H1 (cell line): Measurements from ENCODE around the gene HDAC9. TPM values are rescaled to one million over a fixed set of nuclear protein-coding genes. Genes with fewer than 3 reads are reported as not detected.

Experiments used
- CTCF ChIA-PET: fragments of 300-600 bp; sonication (Branson Sonifier 250); formaldehyde crosslinking; loops from one replicate; lab custom pipeline; 2021; ENCODE audit not compliant: partially characterized antibody; lab: Charles Lee
- POLR2A ChIA-PET: fragments of 300-600 bp; sonication (Branson Sonifier 250); formaldehyde crosslinking; loops from one replicate; lab custom pipeline; 2021; ENCODE audit warnings: inconsistent platforms; ENCODE audit not compliant: partially characterized antibody; lab: Charles Lee
- DNase-seq, 2 experiments: peaks; one replicate each; pipeline versions ENCODE4 v3.0.0 to v3.0.0-alpha.2; 2010 to 2022; ENCODE audit warnings: low spot score in 2 of 2, low read depth in 1 of 2, mixed read lengths in 1 of 2
- FAIRE-seq: peaks from 2 replicates; lab custom pipeline; 2011; peaks lifted over from hg19 to GRCh38; lab: Jason Lieb, UNC
- H2AFZ ChIP-seq: 2 replicates; pipeline ENCODE4 v1.8.1; 2012; ENCODE audit warnings: low read length, inconsistent platforms
- H2AK5ac ChIP-seq: 2 replicates; pipeline ENCODE4 v1.6.1; 2013; ENCODE audit warnings: low read depth, low read length
- H2BK120ac ChIP-seq: replicated peaks from 2 replicates; pipeline ENCODE3; 2013; ENCODE audit warnings: low read depth, low read length, inconsistent platforms
- H2BK12ac ChIP-seq: 2 replicates; pipeline ENCODE4 v1.6.1; 2013; ENCODE audit warnings: low read depth, low read length
- H2BK15ac ChIP-seq: 2 replicates; pipeline ENCODE4 v1.6.1; 2013; ENCODE audit warnings: low read length
- H2BK20ac ChIP-seq: 2 replicates; pipeline ENCODE4 v1.6.1; 2013; ENCODE audit warnings: low read length
- H2BK5ac ChIP-seq: 2 replicates; pipeline ENCODE4 v1.6.1; 2013; ENCODE audit warnings: low read depth, low read length
- H3K14ac ChIP-seq: 2 replicates; pipeline ENCODE4 v1.6.1; 2013; ENCODE audit warnings: inconsistent platforms; ENCODE audit not compliant: insufficient read length
- H3K18ac ChIP-seq: 2 replicates; pipeline ENCODE4 v1.6.1; 2013; ENCODE audit warnings: low read length; ENCODE audit errors: extremely low read depth
- H3K23ac ChIP-seq: 2 replicates; pipeline ENCODE4 v1.6.1; 2013; ENCODE audit warnings: inconsistent platforms; ENCODE audit not compliant: insufficient read length
- H3K23me2 ChIP-seq: 2 replicates; pipeline ENCODE4 v1.6.1; 2013; ENCODE audit warnings: low read depth, low read length
- H3K27ac ChIP-seq: 2 replicates; pipeline ENCODE4 v1.6.1; 2011; ENCODE audit warnings: low read depth, low read length, inconsistent platforms
- H3K27me3 ChIP-seq, 4 experiments: replicated peaks in 1 of 4; 1 replicate in 1 of 4; 2 replicates in 3 of 4; pipeline versions ENCODE4 v1.6.1 to v1.8.1; 2011 to 2013; ENCODE audit warnings: low read length in 3 of 4, mild to moderate bottlenecking in 3 of 4, inconsistent platforms in 2 of 4, mixed read lengths in 2 of 4, moderate library complexity in 1 of 4; ENCODE audit not compliant: control insufficient read depth in 3 of 4, insufficient read depth in 3 of 4; ENCODE audit errors: extremely low read depth in 1 of 4
- H3K36me3 ChIP-seq, 4 experiments: 2 replicates each; pipeline versions ENCODE4 v1.6.1 to v1.8.1; 2011 to 2013; ENCODE audit warnings: mild to moderate bottlenecking in 4 of 4, low read length in 3 of 4, moderate library complexity in 2 of 4, control low read depth in 1 of 4, inconsistent platforms in 1 of 4; ENCODE audit not compliant: insufficient read depth in 4 of 4, control insufficient read depth in 2 of 4
- H3K4ac ChIP-seq: replicated peaks from 2 replicates; pipeline ENCODE3; 2013; ENCODE audit warnings: low read length, low read depth, mixed read lengths, inconsistent platforms; ENCODE audit not compliant: insufficient read length
- H3K4me1 ChIP-seq, 4 experiments: replicated peaks in 1 of 4; 1 replicate in 1 of 4; 2 replicates in 3 of 4; pipeline versions ENCODE4 v1.6.1 to v1.8.1; 2011 to 2013; ENCODE audit warnings: low read length in 3 of 4, inconsistent platforms in 2 of 4, mixed read lengths in 1 of 4; ENCODE audit not compliant: insufficient read depth in 4 of 4, control insufficient read depth in 3 of 4
- H3K4me2 ChIP-seq, 2 experiments: 2 replicates each; pipeline versions ENCODE4 v1.6.1 to v1.8.1; 2011 to 2013; ENCODE audit warnings: low read depth in 2 of 2, low read length in 2 of 2, control low read depth in 1 of 2, inconsistent platforms in 1 of 2, mild to moderate bottlenecking in 1 of 2; ENCODE audit not compliant: insufficient read depth in 1 of 2
- H3K4me3 ChIP-seq, 4 experiments: fragments of 200-600, 300-600 bp in 1 of 4; sonication (generic), shearing (Covaris generic), sonication (Bioruptor Twin) in 1 of 4; 2 replicates each; pipeline versions ENCODE4 v1.5.1 to v1.8.1; 2011 to 2016; ENCODE audit warnings: low read length in 4 of 4, low read depth in 3 of 4, control low read depth in 2 of 4, inconsistent platforms in 2 of 4, mild to moderate bottlenecking in 2 of 4, mixed read lengths in 1 of 4, moderate library complexity in 1 of 4; ENCODE audit not compliant: insufficient read depth in 2 of 4; ENCODE audit errors: extremely low read depth in 1 of 4
- H3K56ac ChIP-seq: replicated peaks from 2 replicates; pipeline ENCODE3; 2013; ENCODE audit warnings: low read depth, mild to moderate bottlenecking, mixed read lengths, low read length, inconsistent platforms; ENCODE audit not compliant: insufficient read length
- H3K79me1 ChIP-seq: 2 replicates; pipeline ENCODE4 v1.6.1; 2013; ENCODE audit warnings: low read depth, low read length, control low read depth
- H3K79me2 ChIP-seq, 2 experiments: 2 replicates each; pipeline versions ENCODE4 v1.6.1 to v1.8.1; 2012 to 2013; ENCODE audit warnings: low read length in 2 of 2, mild to moderate bottlenecking in 2 of 2, inconsistent platforms in 1 of 2; ENCODE audit not compliant: insufficient read depth in 2 of 2, control insufficient read depth in 1 of 2
- H3K9ac ChIP-seq, 4 experiments: replicated peaks in 1 of 4; 1 replicate in 1 of 4; 2 replicates in 3 of 4; pipeline versions ENCODE4 v1.6.1 to v1.8.1; 2011 to 2013; ENCODE audit warnings: low read depth in 3 of 4, low read length in 3 of 4, control low read depth in 2 of 4, mild to moderate bottlenecking in 2 of 4, moderate library complexity in 2 of 4, inconsistent platforms in 1 of 4; ENCODE audit errors: extremely low read depth in 1 of 4
- H3K9me3 ChIP-seq, 2 experiments: 2 replicates each; pipeline versions ENCODE4 v1.6.1 to v1.8.1; 2012 to 2013; ENCODE audit warnings: mild to moderate bottlenecking in 2 of 2, moderate library complexity in 2 of 2, control low read depth in 1 of 2, inconsistent platforms in 1 of 2, low read depth in 1 of 2, low read length in 1 of 2, mixed read lengths in 1 of 2; ENCODE audit not compliant: insufficient read depth in 2 of 2
- H4K20me1 ChIP-seq, 2 experiments: replicated peaks in 1 of 2; 2 replicates each; pipeline versions ENCODE3 to v1.8.1; 2011 to 2013; ENCODE audit warnings: inconsistent platforms in 2 of 2, low read length in 2 of 2, mild to moderate bottlenecking in 1 of 2; ENCODE audit not compliant: insufficient read depth in 2 of 2, control insufficient read depth in 1 of 2
- H4K5ac ChIP-seq: 2 replicates; pipeline ENCODE4 v1.6.1; 2013; ENCODE audit warnings: low read length, low read depth, mixed read lengths, inconsistent platforms; ENCODE audit not compliant: insufficient read length
- H4K8ac ChIP-seq: 2 replicates; pipeline ENCODE4 v1.8.0; 2013; ENCODE audit warnings: mild to moderate bottlenecking, moderate library complexity, low read length, inconsistent platforms; ENCODE audit not compliant: insufficient read depth; ENCODE audit errors: extremely low read depth
- H4K91ac ChIP-seq: replicated peaks from 2 replicates; pipeline ENCODE3; 2013; ENCODE audit warnings: low read length, mixed read lengths, inconsistent platforms; ENCODE audit not compliant: insufficient read length
- ASH2L ChIP-seq: fragments of 200-600, 300-600 bp; sonication (generic); IDR thresholded peaks from one replicate; pipeline ENCODE4 v1.7.1; 2017; ENCODE audit warnings: low read length
- ATF3 ChIP-seq: IDR thresholded peaks from 2 replicates; pipeline ENCODE4 v1.6.1; 2011; ENCODE audit warnings: low read depth, mild to moderate bottlenecking, low read length; ENCODE audit not compliant: insufficient read depth
- CTCF ChIP-seq, 3 experiments: IDR thresholded peaks; 1 replicate in 2 of 3; 2 replicates in 1 of 3; pipeline versions ENCODE4 v1.5.1 to v1.6.1; 2011; ENCODE audit warnings: low read length in 3 of 3, mild to moderate bottlenecking in 3 of 3, inconsistent platforms in 2 of 3, low read depth in 1 of 3, moderate library complexity in 1 of 3; ENCODE audit not compliant: insufficient read depth in 1 of 3; ENCODE audit errors: control extremely low read depth in 1 of 3
- POLR2AphosphoS5 ChIP-seq: IDR thresholded peaks from 2 replicates; pipeline ENCODE4 v1.6.1; 2011; ENCODE audit warnings: low read depth, low read length
- POU5F1 ChIP-seq: IDR thresholded peaks from 2 replicates; pipeline ENCODE4 v1.6.1; 2011; ENCODE audit warnings: low read depth, mild to moderate bottlenecking, low read length, moderate library complexity
- RAD21 ChIP-seq, 2 experiments: IDR thresholded peaks in 1 of 2; conservative IDR thresholded peaks in 1 of 2; 2 replicates each; pipeline ENCODE4 v1.6.1; 2011; ENCODE audit warnings: low read depth in 2 of 2, low read length in 2 of 2, improper control_type of control experiment in 1 of 2, inconsistent platforms in 1 of 2, mild to moderate bottlenecking in 1 of 2, moderate library complexity in 1 of 2
- TAF7 ChIP-seq: optimal IDR thresholded peaks from 2 replicates; pipeline ENCODE3; 2011; ENCODE audit warnings: low read depth, mild to moderate bottlenecking, inconsistent platforms, low read length, moderate library complexity, borderline replicate concordance
- WGBS, 2 experiments: shearing (Covaris generic) in 1 of 2; methylation state at CpG; one replicate each; pipeline versions ENCODE4 v1.1.6 to v1.1.7; 2013 to 2015; ENCODE audit warnings: low lambda C conversion rate in 2 of 2, mixed read lengths in 2 of 2, inconsistent platforms in 1 of 2, low coverage in 1 of 2, missing lambda C conversion rate in 1 of 2; ENCODE audit not compliant: insufficient replicate concordance in 2 of 2, insufficient coverage in 1 of 2, insufficient read length in 1 of 2; ENCODE audit errors: extremely low coverage in 1 of 2, missing lambda C conversion rate in 1 of 2; 5-methylcytosine and 5-hydroxymethylcytosine counted together
- polyA plus RNA-seq, 7 experiments: library from polyadenylated mRNA; depleted of rRNA in 3 of 7; stranded (reverse) in 5 of 7; unstranded in 2 of 7; fragments of >200 nt in 5 of 7; fragments of 200-250 nt in 2 of 7; gene quantifications; 1 replicate in 5 of 7; 2 replicates in 1 of 7; 4 replicates in 1 of 7; pipeline versions ENCODE4 v1.2.1 to v1.2.3, GENCODE V29; 2011 to 2013; ENCODE audit warnings: missing spikeins in 2 of 7, mixed read lengths in 2 of 7
- total RNA-seq: library from RNA; stranded (reverse); fragmentation: NEBNext Ultra II Directional; extraction: Animal tissue kit (Norgen Biotek cat#: 25700); gene quantifications from 2 replicates; pipeline ENCODE4 v1.2.1, GENCODE V29; 2021

HDAC9 gene
- total and polyA plus RNA-seq, 2 of the 8 experiments (the other 6 are each of a cell fraction or from before 2014, with no cell fraction given): 9.5 to 13.1 TPM

- H3K4ac ChIP-seq: no peak overlapping the region
- TF ChIP-seq POLR2AphosphoS5 (no peak), ATF3 (no peak), POU5F1 (no peak), RAD21 (IDR thresholded peaks at IDR 0.05 in 1 of 2, conservative IDR thresholded peaks at IDR 0.05 in 1 of 2; ENCODE audit: low read depth in 2 of 2, low read length in 2 of 2) (no peak), ASH2L (no peak), CTCF (IDR thresholded peaks at IDR 0.05; ENCODE audit: control extremely low read depth in 1 of 3, insufficient read depth in 1 of 3, low read depth in 1 of 3, low read length in 3 of 3) (no peak), TAF7 (no peak)
These were observed 4.0 kb downstream of the HDAC9 start for GRCh38 chr7:18499407-18500177.

More at GRCh38 chr7:18499407-18500177, 4.0 kb downstream of the HDAC9 start:
- no peak overlapping the region for H2BK15ac ChIP-seq
- H4K91ac ChIP-seq: no peak overlapping the region
- no peak overlapping the region for H3K27ac ChIP-seq
- no peak overlapping the region for H3K56ac ChIP-seq
- no peaks in the 10 kb centered on the region for H4K20me1 ChIP-seq
- H3K9me3 ChIP-seq: no peaks in the 10 kb centered on the region
- no peak for DNase-seq
- no peaks in the 10 kb centered on the region for H3K27me3 ChIP-seq
- POLR2A ChIA-PET: interaction anchor here (5.7 kb wide), 1 partner anchor 8 kb away, joined by 47 read pairs; no protein-coding TSS in a partner anchor
- no peak overlapping the region for H3K4me2 ChIP-seq
- CTCF ChIA-PET: interaction anchor here (0.6 to 1.8 kb wide), 4 partner anchors 9 to 175 kb away, joined by 3 to 5 read pairs (median 4); no protein-coding TSS in a partner anchor
- H2BK5ac ChIP-seq: no peak overlapping the region
- H3K79me2 ChIP-seq: peaks cover 0 to 21% of the 10 kb centered on the region in 2 experiments; a peak in 2 of 4 replicates
- no peak overlapping the region for H4K5ac ChIP-seq
- no peak overlapping the region for H2BK20ac ChIP-seq
- H3K4me1 ChIP-seq: peaks cover 2 to 10% (median 8%) of the 10 kb centered on the region in 4 experiments; a peak in 4 of 7 replicates
- 90% methylated on average over 2 of the region's 2 CpGs; no CpG with 5 or more reads in 1 of the 2 experiments for WGBS, 2 experiments
- no peak overlapping the region for H2BK120ac ChIP-seq
- no peak overlapping the region for H3K14ac ChIP-seq
- H3K23ac ChIP-seq: no peak overlapping the region
- no peak overlapping the region for H3K4me3 ChIP-seq
- no peak overlapping the region for H3K18ac ChIP-seq
- H4K8ac ChIP-seq: no peak overlapping the region
- H3K23me2 ChIP-seq: peaks cover 8% of the 10 kb centered on the region
- FAIRE-seq: no peak
- no peak overlapping the region for H3K9ac ChIP-seq
- no peak overlapping the region for H2AFZ ChIP-seq
- H2BK12ac ChIP-seq: no peak overlapping the region
- H2AK5ac ChIP-seq: no peak overlapping the region
- H3K79me1 ChIP-seq: no peaks in the 10 kb centered on the region
- no peaks in the 10 kb centered on the region for H3K36me3 ChIP-seq
